ENCODE measurements around the gene MED13L.

DNA sequence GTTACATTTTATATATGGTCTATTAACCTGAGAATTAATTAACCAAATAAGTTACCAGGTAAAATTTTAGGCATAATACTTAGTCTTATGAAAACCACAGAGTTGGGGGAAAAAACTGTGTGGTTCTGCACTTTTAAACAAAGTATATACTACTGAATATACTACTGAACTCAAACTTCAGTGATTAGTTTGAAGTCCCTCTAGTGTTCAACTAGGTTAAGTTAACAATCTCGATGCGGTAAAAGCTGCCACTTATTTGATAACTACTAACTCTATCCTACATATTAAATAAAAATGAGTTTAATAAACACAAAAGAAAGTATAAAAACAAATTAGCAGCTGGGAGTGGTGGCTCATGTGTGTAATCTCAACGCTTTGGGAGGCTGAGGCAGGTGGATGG, 56.7 kb downstream of the MED13L start:
- TF ChIP-seq TAF1 (IDR thresholded peaks at IDR 0.05; ENCODE audit: borderline replicate concordance, insufficient read depth, low read length) (no peak), POLR2AphosphoS5 (IDR thresholded peaks at IDR 0.05; ENCODE audit: low read depth, low read length) (no peak), SIN3A (IDR thresholded peaks at IDR 0.05; ENCODE audit: borderline replicate concordance, insufficient read depth, low read length) (no peak)

Measured in PFSK-1 (cell line).